Measurements from ENCODE around the gene TMEM200A. TPM values are rescaled to one million over a fixed set of nuclear protein-coding genes. Genes with fewer than 3 reads are reported as not detected.

TMEM200A gene
- polyA plus RNA-seq, 1 of the 3 experiments (the other 2 are of a cell fraction), result 32.6 TPM

DNA sequence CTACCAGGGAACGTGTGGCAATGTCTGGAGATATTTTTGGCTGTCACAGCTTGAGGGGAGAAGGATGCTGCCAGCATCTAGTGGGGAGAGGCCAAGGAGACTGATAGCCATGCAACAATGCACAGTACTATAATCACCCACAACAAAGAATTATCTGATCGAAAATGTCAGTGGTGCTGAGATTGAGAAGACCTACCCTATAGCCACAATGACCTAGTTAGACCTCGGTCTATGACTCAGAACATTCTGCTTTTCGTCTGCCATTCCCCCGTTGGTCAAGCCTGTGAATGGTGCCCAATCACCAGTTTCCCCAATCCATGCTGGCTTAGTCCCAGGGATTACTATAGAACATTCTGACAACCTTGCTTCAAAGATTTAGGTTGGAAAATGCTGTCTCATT, 93.5 kb downstream of the TMEM200A start:
- no peak for DNase-seq
- no peaks in the 10 kb centered on the region for H3K9me3 ChIP-seq
- H3K9me2 ChIP-seq, result no peaks in the 10 kb centered on the region
- peaks cover 0 to 2% of the 10 kb centered on the region in 2 experiments; a peak in 2 of 4 replicates for H3K4me1 ChIP-seq (ENCODE audit: control insufficient read depth in 1 of 2, insufficient read depth in 2 of 2, low read depth in 1 of 2, low read length in 1 of 2)
- H3K4me2 ChIP-seq, result no peak overlapping the region
- ChIA-PET POLR2A (no interaction called here), CTCF (interaction anchor here (0.6 kb wide), 1 partner anchor 135 kb away, joined by 3 read pairs; no protein-coding TSS in a partner anchor)
- no peaks in the 10 kb centered on the region for H3K27me3 ChIP-seq (ENCODE audit: insufficient read depth)
- H3K9ac ChIP-seq, result no peak overlapping the region
- H3K27ac ChIP-seq (ENCODE audit: low read depth in 2 of 2, low read length in 1 of 2), result no peak overlapping the region
- no peaks in the 10 kb centered on the region for H3K79me2 ChIP-seq (ENCODE audit: insufficient read depth)
- no peak overlapping the region for H3K4me3 ChIP-seq (ENCODE audit: low read depth in 2 of 2, low read length in 1 of 2)
- no peak overlapping the region for H2AFZ ChIP-seq (ENCODE audit: low read depth)
- WGBS (ENCODE audit: low lambda C conversion rate), result 36% methylated on average over 5 of the region's 5 CpGs
- no peaks in the 10 kb centered on the region for H3K36me3 ChIP-seq (replicated peaks in 1 of 2; ENCODE audit: control insufficient read depth in 1 of 2, insufficient read depth in 2 of 2, low read length in 1 of 2)
- H4K20me1 ChIP-seq (ENCODE audit: insufficient read depth), result no peaks in the 10 kb centered on the region
- no peaks in the 10 kb centered on the region for H3F3A ChIP-seq (replicated peaks; ENCODE audit: insufficient read depth)
- no peak for TF ChIP-seq USF2 (IDR thresholded peaks at IDR 0.05; ENCODE audit: borderline replicate concordance, low read depth, low read length)
- no peak for TF ChIP-seq NRF1 (IDR thresholded peaks at IDR 0.05; ENCODE audit: low read depth, low read length)
- peak; percentile 34; the same call in 1 of the 2 replicates for TF ChIP-seq NFIC (IDR thresholded peaks at IDR 0.05; ENCODE audit: borderline replicate concordance)
- peak; percentile 79 for TF ChIP-seq PBX3 (IDR thresholded peaks at IDR 0.05)
- no peak for TF ChIP-seq USF1 (IDR thresholded peaks at IDR 0.05; ENCODE audit: borderline replicate concordance, low read depth)
- TF ChIP-seq MEF2A (IDR thresholded peaks at IDR 0.05; ENCODE audit: borderline replicate concordance, low read depth), result no peak
- no peak for TF ChIP-seq GATA2 (CRISPR knock-in tag; IDR thresholded peaks at IDR 0.05)
- TF ChIP-seq CHD2 (IDR thresholded peaks at IDR 0.05; ENCODE audit: low read length, partially characterized antibody), result no peak
- no peak for TF ChIP-seq FOXM1 (IDR thresholded peaks at IDR 0.05; ENCODE audit: low read depth)
- TF ChIP-seq ELF1 (IDR thresholded peaks at IDR 0.05), result no peak
- TF ChIP-seq, protein P1, sequence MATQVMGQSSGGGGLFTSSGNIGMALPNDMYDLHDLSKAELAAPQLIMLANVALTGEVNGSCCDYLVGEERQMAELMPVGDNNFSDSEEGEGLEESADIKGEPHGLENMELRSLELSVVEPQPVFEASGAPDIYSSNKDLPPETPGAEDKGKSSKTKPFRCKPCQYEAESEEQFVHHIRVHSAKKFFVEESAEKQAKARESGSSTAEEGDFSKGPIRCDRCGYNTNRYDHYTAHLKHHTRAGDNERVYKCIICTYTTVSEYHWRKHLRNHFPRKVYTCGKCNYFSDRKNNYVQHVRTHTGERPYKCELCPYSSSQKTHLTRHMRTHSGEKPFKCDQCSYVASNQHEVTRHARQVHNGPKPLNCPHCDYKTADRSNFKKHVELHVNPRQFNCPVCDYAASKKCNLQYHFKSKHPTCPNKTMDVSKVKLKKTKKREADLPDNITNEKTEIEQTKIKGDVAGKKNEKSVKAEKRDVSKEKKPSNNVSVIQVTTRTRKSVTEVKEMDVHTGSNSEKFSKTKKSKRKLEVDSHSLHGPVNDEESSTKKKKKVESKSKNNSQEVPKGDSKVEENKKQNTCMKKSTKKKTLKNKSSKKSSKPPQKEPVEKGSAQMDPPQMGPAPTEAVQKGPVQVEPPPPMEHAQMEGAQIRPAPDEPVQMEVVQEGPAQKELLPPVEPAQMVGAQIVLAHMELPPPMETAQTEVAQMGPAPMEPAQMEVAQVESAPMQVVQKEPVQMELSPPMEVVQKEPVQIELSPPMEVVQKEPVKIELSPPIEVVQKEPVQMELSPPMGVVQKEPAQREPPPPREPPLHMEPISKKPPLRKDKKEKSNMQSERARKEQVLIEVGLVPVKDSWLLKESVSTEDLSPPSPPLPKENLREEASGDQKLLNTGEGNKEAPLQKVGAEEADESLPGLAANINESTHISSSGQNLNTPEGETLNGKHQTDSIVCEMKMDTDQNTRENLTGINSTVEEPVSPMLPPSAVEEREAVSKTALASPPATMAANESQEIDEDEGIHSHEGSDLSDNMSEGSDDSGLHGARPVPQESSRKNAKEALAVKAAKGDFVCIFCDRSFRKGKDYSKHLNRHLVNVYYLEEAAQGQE (IDR thresholded peaks at IDR 0.05; ENCODE audit: low read depth, low read length), result no peak
- TF ChIP-seq RFX5 (IDR thresholded peaks at IDR 0.05; ENCODE audit: low read length), result no peak
- TF ChIP-seq ZBTB33 (IDR thresholded peaks at IDR 0.05; ENCODE audit: borderline replicate concordance, low read depth), result no peak
- TF ChIP-seq JUND (IDR thresholded peaks at IDR 0.05), result peak; percentile 73
- TF ChIP-seq FOXJ3 (CRISPR knock-in tag; IDR thresholded peaks at IDR 0.05), result no peak
- TF ChIP-seq RAD21 (IDR thresholded peaks at IDR 0.05; ENCODE audit: low read length), result no peak
- TF ChIP-seq EP300 (IDR thresholded peaks at IDR 0.05; ENCODE audit: borderline replicate concordance in 1 of 2, low read depth in 1 of 2, low read length in 1 of 2), result peak in 1 of 2 experiments; percentile 65; a peak in 2 of 4 replicates
- peak; percentile 71; the same call in 1 of the 2 replicates for TF ChIP-seq TEAD4 (IDR thresholded peaks at IDR 0.05; ENCODE audit: borderline replicate concordance, insufficient read depth)
- TF ChIP-seq RCOR1 (IDR thresholded peaks at IDR 0.05; ENCODE audit: low read length), result no peak
- TF ChIP-seq YY1 (IDR thresholded peaks at IDR 0.05; ENCODE audit: low read depth), result no peak
- TF ChIP-seq EZH2phosphoT487 (IDR thresholded peaks at IDR 0.05; ENCODE audit: borderline replicate concordance, low read depth), result no peak
- peak; percentile 86 for TF ChIP-seq TCF12 (IDR thresholded peaks at IDR 0.05)
- no peak for TF ChIP-seq FOSL2 (IDR thresholded peaks at IDR 0.05; ENCODE audit: borderline replicate concordance, low read depth)
- no peak for TF ChIP-seq SMC3 (IDR thresholded peaks at IDR 0.05; ENCODE audit: low read depth, low read length)
- TF ChIP-seq MAX (IDR thresholded peaks at IDR 0.05; ENCODE audit: low read depth), result no peak
- TF ChIP-seq POLR2AphosphoS5 (IDR thresholded peaks at IDR 0.05; ENCODE audit: low read depth, low read length), result no peak
- TF ChIP-seq MXI1 (IDR thresholded peaks at IDR 0.05; ENCODE audit: low read depth, low read length), result no peak
